ENCODE measurements around the gene TPD52L3.
A peak's percentile ranks its signal among the peaks of the same experiment; 100 is the strongest.

TPD52L3 gene

DNA sequence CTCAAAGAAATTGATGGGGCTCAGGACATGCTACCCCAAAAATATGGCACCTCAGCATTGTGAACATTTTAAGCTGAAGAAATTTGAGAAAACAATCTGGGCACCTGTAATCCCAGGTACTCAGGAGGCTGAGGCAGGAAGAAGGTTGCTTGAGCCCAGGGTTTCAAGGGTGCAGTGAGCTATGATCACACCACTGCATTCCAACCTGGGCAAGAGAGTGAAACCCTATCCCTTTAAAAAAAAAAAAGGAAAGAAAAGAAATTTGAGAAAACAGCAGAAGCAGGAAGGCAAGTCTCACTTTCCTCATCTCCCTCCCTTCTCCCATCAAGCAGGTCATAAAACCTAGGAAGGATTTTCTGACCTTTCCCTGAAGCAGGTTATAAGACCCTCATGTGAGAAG, 23.6 kb downstream of the TPD52L3 start:
- peaks cover 12% of the 10 kb centered on the region for H3K4me1 ChIP-seq (ENCODE audit: low read length)
- TF ChIP-seq EZH2 (optimal IDR thresholded peaks at IDR 0.05; ENCODE audit: low read depth, low read length) (no peak), EZH2phosphoT487 (IDR thresholded peaks at IDR 0.05; ENCODE audit: low read length) (no peak)
- TF ChIP-seq, protein P1, sequence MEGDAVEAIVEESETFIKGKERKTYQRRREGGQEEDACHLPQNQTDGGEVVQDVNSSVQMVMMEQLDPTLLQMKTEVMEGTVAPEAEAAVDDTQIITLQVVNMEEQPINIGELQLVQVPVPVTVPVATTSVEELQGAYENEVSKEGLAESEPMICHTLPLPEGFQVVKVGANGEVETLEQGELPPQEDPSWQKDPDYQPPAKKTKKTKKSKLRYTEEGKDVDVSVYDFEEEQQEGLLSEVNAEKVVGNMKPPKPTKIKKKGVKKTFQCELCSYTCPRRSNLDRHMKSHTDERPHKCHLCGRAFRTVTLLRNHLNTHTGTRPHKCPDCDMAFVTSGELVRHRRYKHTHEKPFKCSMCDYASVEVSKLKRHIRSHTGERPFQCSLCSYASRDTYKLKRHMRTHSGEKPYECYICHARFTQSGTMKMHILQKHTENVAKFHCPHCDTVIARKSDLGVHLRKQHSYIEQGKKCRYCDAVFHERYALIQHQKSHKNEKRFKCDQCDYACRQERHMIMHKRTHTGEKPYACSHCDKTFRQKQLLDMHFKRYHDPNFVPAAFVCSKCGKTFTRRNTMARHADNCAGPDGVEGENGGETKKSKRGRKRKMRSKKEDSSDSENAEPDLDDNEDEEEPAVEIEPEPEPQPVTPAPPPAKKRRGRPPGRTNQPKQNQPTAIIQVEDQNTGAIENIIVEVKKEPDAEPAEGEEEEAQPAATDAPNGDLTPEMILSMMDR (IDR thresholded peaks at IDR 0.05; ENCODE audit: low read length): no peak
- no peaks in the 10 kb centered on the region for H3K9me3 ChIP-seq (replicated peaks; ENCODE audit: insufficient read depth, low read length)
- DNase-seq: no peak
- no peak overlapping the region for H3K4me2 ChIP-seq (ENCODE audit: low read depth, low read length)
- H3K9ac ChIP-seq (ENCODE audit: low read length): no peak overlapping the region
- H3K9me2 ChIP-seq (replicated peaks; ENCODE audit: insufficient read depth, low read length): no peaks in the 10 kb centered on the region
- H3K27me3 ChIP-seq (replicated peaks; ENCODE audit: insufficient read depth, low read length): no peaks in the 10 kb centered on the region
- H2AFZ ChIP-seq (ENCODE audit: low read length): no peak overlapping the region
- no peak overlapping the region for H3K4me3 ChIP-seq (ENCODE audit: low read length)
- H4K20me1 ChIP-seq (ENCODE audit: insufficient read depth, low read length): no peaks in the 10 kb centered on the region
- no peaks in the 10 kb centered on the region for H3K36me3 ChIP-seq (replicated peaks; ENCODE audit: insufficient read depth, low read length)
- H3F3A ChIP-seq (ENCODE audit: insufficient read depth, low read length): no peaks in the 10 kb centered on the region
- H3K27ac ChIP-seq (ENCODE audit: low read length): no peak overlapping the region
- no peaks in the 10 kb centered on the region for H3K79me2 ChIP-seq (ENCODE audit: low read length)

DNA sequence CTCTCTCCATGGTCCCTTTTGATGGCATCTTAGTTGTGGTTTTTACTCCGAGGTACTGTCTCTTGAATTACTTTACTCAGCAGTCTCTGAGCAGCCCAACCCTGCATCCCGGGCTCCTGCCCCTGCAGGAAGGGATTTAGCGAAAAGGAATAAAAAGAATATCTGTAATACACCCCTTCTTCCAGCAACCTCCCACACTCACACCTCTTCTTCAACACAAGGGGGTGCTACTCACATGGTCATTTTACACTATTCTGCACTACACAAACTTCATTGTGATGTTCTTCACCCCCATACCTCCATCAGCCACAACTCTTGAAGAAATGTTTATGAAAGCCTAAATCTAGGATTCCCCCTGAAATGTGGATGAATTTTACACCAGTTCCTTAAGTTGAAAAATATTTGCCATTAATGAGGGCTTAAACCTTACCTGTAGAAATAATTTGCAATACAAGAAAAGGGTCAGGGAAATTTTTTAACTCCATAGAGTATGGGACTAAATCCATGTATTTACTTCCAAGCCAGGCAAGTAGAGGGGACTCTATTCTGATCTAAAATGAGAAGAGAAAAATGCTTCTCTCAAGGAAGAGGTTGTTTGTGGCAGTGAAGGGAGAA, 26.0 kb downstream of the TPD52L3 start:
- H3K9me3 ChIP-seq (replicated peaks; ENCODE audit: insufficient read depth, low read length): no peaks in the 10 kb centered on the region
- no peaks in the 10 kb centered on the region for H3K9me2 ChIP-seq (replicated peaks; ENCODE audit: insufficient read depth, low read length)
- H3K27ac ChIP-seq (ENCODE audit: low read length): no peak overlapping the region
- no peaks in the 10 kb centered on the region for H3K36me3 ChIP-seq (replicated peaks; ENCODE audit: insufficient read depth, low read length)
- H3F3A ChIP-seq (ENCODE audit: insufficient read depth, low read length): no peaks in the 10 kb centered on the region
- H3K4me2 ChIP-seq (ENCODE audit: low read depth, low read length): no peak overlapping the region
- no peaks in the 10 kb centered on the region for H4K20me1 ChIP-seq (ENCODE audit: insufficient read depth, low read length)
- peaks cover 9% of the 10 kb centered on the region for H3K4me1 ChIP-seq (ENCODE audit: low read length)
- peak; percentile 67 for DNase-seq
- no peaks in the 10 kb centered on the region for H3K79me2 ChIP-seq (ENCODE audit: low read length)
- TF ChIP-seq EZH2phosphoT487 (IDR thresholded peaks at IDR 0.05; ENCODE audit: low read length): no peak
- TF ChIP-seq, protein P1 (IDR thresholded peaks at IDR 0.05; ENCODE audit: low read length): peak; percentile 86
- no peak overlapping the region for H3K4me3 ChIP-seq (ENCODE audit: low read length)
- H2AFZ ChIP-seq (ENCODE audit: low read length): no peak overlapping the region
- H3K27me3 ChIP-seq (replicated peaks; ENCODE audit: insufficient read depth, low read length): no peaks in the 10 kb centered on the region
- no peak overlapping the region for H3K9ac ChIP-seq (ENCODE audit: low read length)

DNA sequence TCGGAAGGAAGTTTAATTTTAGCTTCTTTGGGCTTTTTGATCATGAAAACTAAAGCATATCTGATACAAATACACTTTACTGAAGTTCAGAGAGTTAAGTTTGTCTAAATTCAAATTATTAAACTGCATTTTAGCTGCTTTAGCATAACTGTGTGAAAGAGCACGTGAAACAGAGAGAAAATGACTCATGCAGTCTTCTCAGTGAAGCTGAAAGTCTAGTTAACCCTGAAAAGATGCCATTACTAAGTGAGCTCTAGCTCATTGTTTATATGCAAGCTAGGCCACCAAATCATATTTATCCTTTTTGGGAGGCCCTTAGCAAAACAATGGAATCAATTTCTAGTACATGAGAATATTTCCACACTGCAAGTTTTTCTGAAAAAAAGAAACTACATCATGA, 27.6 kb downstream of the TPD52L3 start:
- no peak overlapping the region for H3K4me3 ChIP-seq (ENCODE audit: low read length)

More for the DNA sequence above, 27.6 kb downstream of the TPD52L3 start:
- Histone ChIP-seq H3K9me3 (replicated peaks; ENCODE audit: insufficient read depth, low read length) (no peaks in the 10 kb centered on the region), H3K27me3 (replicated peaks; ENCODE audit: insufficient read depth, low read length) (no peaks in the 10 kb centered on the region), H3K9me2 (replicated peaks; ENCODE audit: insufficient read depth, low read length) (no peaks in the 10 kb centered on the region), H3K27ac (ENCODE audit: low read length) (no peak overlapping the region), H3K9ac (ENCODE audit: low read length) (no peak overlapping the region), H2AFZ (ENCODE audit: low read length) (peak overlapping the region; percentile 13; the same call in 1 of the 2 replicates), H3K79me2 (ENCODE audit: low read length) (no peaks in the 10 kb centered on the region), H4K20me1 (ENCODE audit: insufficient read depth, low read length) (no peaks in the 10 kb centered on the region), H3K4me2 (ENCODE audit: low read depth, low read length) (peak overlapping the region; percentile 8; the same call in 1 of the 2 replicates), H3F3A (ENCODE audit: insufficient read depth, low read length) (no peaks in the 10 kb centered on the region), H3K4me1 (ENCODE audit: low read length) (peaks cover 9% of the 10 kb centered on the region), H3K36me3 (replicated peaks; ENCODE audit: insufficient read depth, low read length) (no peaks in the 10 kb centered on the region)
- TF ChIP-seq EZH2 (optimal IDR thresholded peaks at IDR 0.05; ENCODE audit: low read depth, low read length) (no peak), EZH2phosphoT487 (IDR thresholded peaks at IDR 0.05; ENCODE audit: low read length) (no peak)
- TF ChIP-seq, protein P1 (IDR thresholded peaks at IDR 0.05; ENCODE audit: low read length): no peak
- DNase-seq: no peak
